GM12891 (cell line): Measurements from ENCODE around the gene ZFP37.
"Not testable (repeated sequence)": the region's sequence is repeated elsewhere in the genome, so short reads cannot be mapped to it uniquely, and the experiment has no call there.

ENCODE experiments used
- PAX5 ChIP-seq: IDR thresholded peaks from 2 replicates; pipeline ENCODE4 v1.6.1; 2011; ENCODE audit warnings: low read length, moderate library complexity, mild to moderate bottlenecking; ENCODE audit not compliant: insufficient read depth, severe bottlenecking
- POLR2A ChIP-seq: IDR thresholded peaks from 2 replicates; pipeline ENCODE4 v1.6.1; 2011; ENCODE audit warnings: low read depth, low read length, control low read depth
- POLR2AphosphoS5 ChIP-seq: IDR thresholded peaks from 2 replicates; pipeline ENCODE4 v1.6.1; 2011; ENCODE audit warnings: low read depth, low read length, control low read depth
- POU2F2 ChIP-seq: IDR thresholded peaks from 2 replicates; pipeline ENCODE4 v1.6.1; 2011; ENCODE audit warnings: low read depth, mild to moderate bottlenecking, control low read depth, low read length, moderate library complexity
- SPI1 ChIP-seq: IDR thresholded peaks from 2 replicates; pipeline ENCODE4 v1.6.1; 2011; ENCODE audit warnings: low read depth, low read length, control low read depth
- TAF1 ChIP-seq: IDR thresholded peaks from 2 replicates; pipeline ENCODE4 v1.6.1; 2011; ENCODE audit warnings: low read depth, low read length, control low read depth

DNA sequence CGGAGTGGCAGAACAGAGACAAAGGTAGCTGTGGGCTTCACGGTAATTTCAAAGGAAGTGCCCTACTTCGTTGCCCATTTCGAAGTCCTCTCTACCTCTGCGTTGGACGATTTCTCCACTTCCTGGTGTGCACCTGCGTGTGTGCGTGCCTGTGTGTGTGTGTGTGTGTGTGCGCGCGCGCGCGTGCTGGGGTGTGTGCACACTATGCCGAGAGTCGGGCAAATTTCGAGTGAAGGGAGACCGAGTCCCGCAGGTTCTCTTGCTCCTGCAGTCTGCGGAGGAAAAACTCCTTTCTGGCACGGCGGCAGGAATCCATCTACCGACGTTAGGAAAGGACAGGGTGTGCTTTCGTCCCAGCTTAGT lies 32.6 kb upstream of the ZFP37 start:
- TF ChIP-seq POLR2A, POLR2AphosphoS5, SPI1, PAX5, POU2F2, TAF1: not testable (repeated sequence)
